Measurements from ENCODE around the gene PLA2G4E.

- TF ChIP-seq TARDBP (IDR thresholded peaks at IDR 0.05): no peak
- no peak for TF ChIP-seq SP1 (IDR thresholded peaks at IDR 0.05)
- TF ChIP-seq ELF4 (IDR thresholded peaks at IDR 0.05): no peak
Measured at GRCh38 chr15:41995476-41995855, 25.4 kb downstream of the PLA2G4E start.
